Epithelial cell of esophagus (primary cell): ENCODE measurements around the gene B4GALT6.

Experiments used
- DNase-seq: peaks from one replicate; pipeline ENCODE4 v3.0.0; 2010; ENCODE audit warnings: low read depth
- H3K4me3 ChIP-seq: 2 replicates; pipeline ENCODE4 v1.5.1; 2011; ENCODE audit warnings: mild to moderate bottlenecking, low read length, control low read depth
- CTCF ChIP-seq: IDR thresholded peaks from 2 replicates; pipeline ENCODE4 v1.5.1; 2011; ENCODE audit warnings: low read depth, mild to moderate bottlenecking, low read length, control low read depth, inconsistent platforms; ENCODE audit not compliant: insufficient read depth; ENCODE audit errors: missing control alignments

The B4GALT6 gene

GRCh38 chr18:31590570-31590969, 93.8 kb downstream of the B4GALT6 start:
- TF ChIP-seq CTCF: no peak
- peak; percentile 72 for DNase-seq
- H3K4me3 ChIP-seq: no peak overlapping the region

GRCh38 chr18:31587529-31587928, 96.9 kb downstream of the B4GALT6 start:
- no peak overlapping the region for H3K4me3 ChIP-seq
- DNase-seq: no peak
- TF ChIP-seq CTCF: no peak

- H3K4me3 ChIP-seq: no peak overlapping the region
- no peak for DNase-seq
- no peak for TF ChIP-seq CTCF
These were observed 97.8 kb downstream of the B4GALT6 start for GRCh38 chr18:31586616-31587015.

GRCh38 chr18:31585991-31586390, 98.4 kb downstream of the B4GALT6 start:
- H3K4me3 ChIP-seq: no peak overlapping the region
- TF ChIP-seq CTCF: no peak
- DNase-seq: no peak

GRCh38 chr18:31583185-31583854, 101.1 kb downstream of the B4GALT6 start:
- DNase-seq: no peak
- no peak for TF ChIP-seq CTCF
- no peak overlapping the region for H3K4me3 ChIP-seq

- no peak for TF ChIP-seq CTCF
- peak; percentile 19 for DNase-seq
- no peak overlapping the region for H3K4me3 ChIP-seq
These were observed 102.7 kb downstream of the B4GALT6 start for GRCh38 chr18:31581498-31582197.
